ENCODE measurements around the gene ITGB1. TPM values are rescaled to one million over a fixed set of nuclear protein-coding genes. Genes with fewer than 3 reads are reported as not detected.

ITGB1 gene
- total and polyA plus RNA-seq, 9 of the 15 experiments (the other 6 are each of a cell fraction or from before 2014, with no cell fraction given): 40.2 to 194 (median 155) TPM

GRCh38 chr10:32901815-32902214 lies 56.2 kb downstream of the ITGB1 start:
- Histone ChIP-seq H3K9me1 (ENCODE audit: control insufficient read depth, insufficient read depth, low read length) (no peaks in the 10 kb centered on the region), H3K27ac (ENCODE audit: extremely low read depth, low read depth, low read length) (no peak overlapping the region), H4K20me1 (replicated peaks; ENCODE audit: control insufficient read depth, insufficient read depth, low read length) (no peaks in the 10 kb centered on the region), H3K79me2 (ENCODE audit: control insufficient read depth, insufficient read depth, low read length) (0 out of 3 replicates have a peak, but pooled peaks cover 2% of the 10 kb centered on the region), H3K4me1 (replicated peaks in 1 of 2; ENCODE audit: control insufficient read depth in 2 of 2, insufficient read depth in 2 of 2, low read length in 2 of 2) (no peaks in the 10 kb centered on the region), H3K4me3 (no peak overlapping the region), H3K36me3 (ENCODE audit: control insufficient read depth, insufficient read depth, low read length) (peaks cover 72% of the 10 kb centered on the region), H3K4me2 (ENCODE audit: insufficient read depth, low read length) (no peak overlapping the region), H3K9me3 (replicated peaks; ENCODE audit: control insufficient read depth, insufficient read depth, low read depth, low read length) (no peaks in the 10 kb centered on the region), H3K27me3 (ENCODE audit: control insufficient read depth in 2 of 2, insufficient read depth in 2 of 2, low read length in 2 of 2) (no peaks in the 10 kb centered on the region), H2AFZ (ENCODE audit: low read depth, low read length) (no peak overlapping the region), H3K9ac (ENCODE audit: insufficient read depth in 1 of 2, low read depth in 2 of 2, low read length in 2 of 2) (no peak overlapping the region)
- in situ Hi-C loops (cut with MboI): no loop called here
- WGBS (ENCODE audit: insufficient coverage, low coverage, missing lambda C conversion rate): 92% methylated on average over 9 of the region's 9 CpGs
- no peak for FAIRE-seq
- ATAC-seq: no peak
- ChIA-PET POLR2A (no interaction called here), CTCF (ENCODE audit: low intra/inter-chr PET ratio) (no interaction called here)
- DNase-seq (ENCODE audit: extremely low read depth in 1 of 4, low spot score in 3 of 4): no peak
- TF ChIP-seq ZNF274 (IDR thresholded peaks at IDR 0.05; ENCODE audit: borderline replicate concordance, low read depth, low read length) (no peak), HMGXB4 (CRISPR knock-in tag; IDR thresholded peaks at IDR 0.05) (no peak), JUNB (CRISPR knock-in tag; conservative IDR thresholded peaks at IDR 0.05) (no peak), ZFP36 (IDR thresholded peaks at IDR 0.05; ENCODE audit: low read depth, low read length, partially characterized antibody) (no peak), ZNF3 (CRISPR knock-in tag; IDR thresholded peaks at IDR 0.05) (no peak), CBX5 (IDR thresholded peaks at IDR 0.05; ENCODE audit: borderline replicate concordance, low read depth) (no peak), DEAF1 (CRISPR knock-in tag; IDR thresholded peaks at IDR 0.05) (no peak), RBM17 (IDR thresholded peaks at IDR 0.05; ENCODE audit: borderline replicate concordance, low read depth, low read length) (no peak), NFIC (IDR thresholded peaks at IDR 0.05) (no peak), SPI1 (IDR thresholded peaks at IDR 0.05; ENCODE audit: borderline replicate concordance, low read depth, low read length) (no peak), RBM14 (IDR thresholded peaks at IDR 0.05; ENCODE audit: borderline replicate concordance, insufficient read depth, low read depth, low read length) (no peak), FOS (IDR thresholded peaks at IDR 0.05; ENCODE audit: extremely low read depth, insufficient read length) (no peak), GABPB2 (CRISPR knock-in tag; conservative IDR thresholded peaks at IDR 0.05) (no peak), ZNF408 (CRISPR knock-in tag; IDR thresholded peaks at IDR 0.05; ENCODE audit: low read depth) (no peak), ZNF830 (CRISPR knock-in tag; IDR thresholded peaks at IDR 0.05) (no peak), NR4A1 (CRISPR knock-in tag; IDR thresholded peaks at IDR 0.05) (no peak), NR4A1 (tag; IDR thresholded peaks at IDR 0.05) (no peak), EWSR1 (IDR thresholded peaks at IDR 0.05; ENCODE audit: borderline replicate concordance, low read depth, partially characterized antibody) (no peak), ARID2 (IDR thresholded peaks at IDR 0.05) (no peak), NEUROD1 (IDR thresholded peaks at IDR 0.05; ENCODE audit: borderline replicate concordance, low read depth, low read length, partially characterized antibody) (no peak), NR0B1 (IDR thresholded peaks at IDR 0.05; ENCODE audit: partially characterized antibody) (no peak)
- BruUV-seq (replicated peaks): no TSS peak
- intact Hi-C loops (cut with micrococcal nuclease): no loop called here
